SK-N-SH (cell line): ENCODE measurements around the gene TGIF1.

Experiments
- EP300 ChIP-seq, 2 experiments: IDR thresholded peaks; 2 replicates each; pipeline versions ENCODE4 v1.4.0 to v1.6.1; 2012; ENCODE audit warnings: borderline replicate concordance in 1 of 2, low read depth in 1 of 2, low read length in 1 of 2
- NFIC ChIP-seq: IDR thresholded peaks from 2 replicates; pipeline ENCODE4 v1.4.0; 2012; ENCODE audit warnings: borderline replicate concordance
- RAD21 ChIP-seq: IDR thresholded peaks from 2 replicates; pipeline ENCODE4 v1.6.1; 2012; ENCODE audit warnings: mild to moderate bottlenecking, low read length
- SIN3A ChIP-seq: IDR thresholded peaks from 2 replicates; pipeline ENCODE4 v1.6.1; 2012; ENCODE audit warnings: low read depth, mild to moderate bottlenecking, low read length, moderate library complexity, borderline replicate concordance
- TAF1 ChIP-seq: IDR thresholded peaks from 2 replicates; pipeline ENCODE4 v1.6.1; 2012; ENCODE audit warnings: low read depth, mild to moderate bottlenecking, low read length, moderate library complexity, borderline replicate concordance
- TCF12 ChIP-seq: IDR thresholded peaks from 2 replicates; pipeline ENCODE4 v1.4.0; 2012
- TEAD4 ChIP-seq: IDR thresholded peaks from 2 replicates; pipeline ENCODE4 v1.4.0; 2012; ENCODE audit warnings: mild to moderate bottlenecking, borderline replicate concordance; ENCODE audit not compliant: insufficient read depth
- YY1 ChIP-seq: IDR thresholded peaks from 2 replicates; pipeline ENCODE4 v1.4.0; 2012; ENCODE audit warnings: low read depth, mild to moderate bottlenecking
- TF ChIP-seq, protein P1 (sequence below): fragments of 200-600 bp; sonication (generic); IDR thresholded peaks from 2 replicates; pipeline ENCODE4 v1.6.1; 2017; ENCODE audit warnings: antibody characterized with exemption, mild to moderate bottlenecking, moderate library complexity
- TF ChIP-seq, protein P2 (sequence below): fragments of 150-350 bp; IDR thresholded peaks from 2 replicates; pipeline ENCODE4 v1.6.1; 2017; ENCODE audit warnings: antibody characterized with exemption, low read length, low read depth, borderline replicate concordance
- TF ChIP-seq, protein P3 (sequence below): IDR thresholded peaks from 2 replicates; pipeline ENCODE4 v1.6.1; 2012; ENCODE audit warnings: mild to moderate bottlenecking, low read depth, low read length, moderate library complexity
- TF ChIP-seq, protein P4 (sequence below): fragments of 150-350 bp; IDR thresholded peaks from 2 replicates; pipeline ENCODE4 v1.6.1; 2016; ENCODE audit warnings: mild to moderate bottlenecking, low read depth, low read length

DNA sequence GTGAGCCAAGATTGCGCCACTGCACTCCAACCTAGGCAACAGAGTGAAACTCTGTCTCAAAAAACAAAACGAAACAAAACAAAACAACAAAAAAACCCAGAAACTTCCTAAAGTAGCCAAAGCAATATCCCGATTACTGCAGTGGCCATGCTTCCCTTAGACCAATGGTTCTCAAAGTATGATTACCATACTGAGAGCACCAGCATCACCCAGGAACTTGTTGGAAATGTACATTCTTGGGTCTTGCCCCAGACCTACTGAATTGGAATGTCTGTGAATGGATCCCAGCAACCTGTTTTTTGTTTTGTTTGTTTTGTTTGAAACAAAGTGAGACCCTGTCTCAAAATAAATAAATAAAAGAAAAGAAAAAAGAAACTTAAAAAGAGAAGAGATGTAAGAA is 41.9 kb upstream of the TGIF1 start:
- no peak for TF ChIP-seq TCF12
- no peak for TF ChIP-seq RAD21
- TF ChIP-seq, protein P1, sequence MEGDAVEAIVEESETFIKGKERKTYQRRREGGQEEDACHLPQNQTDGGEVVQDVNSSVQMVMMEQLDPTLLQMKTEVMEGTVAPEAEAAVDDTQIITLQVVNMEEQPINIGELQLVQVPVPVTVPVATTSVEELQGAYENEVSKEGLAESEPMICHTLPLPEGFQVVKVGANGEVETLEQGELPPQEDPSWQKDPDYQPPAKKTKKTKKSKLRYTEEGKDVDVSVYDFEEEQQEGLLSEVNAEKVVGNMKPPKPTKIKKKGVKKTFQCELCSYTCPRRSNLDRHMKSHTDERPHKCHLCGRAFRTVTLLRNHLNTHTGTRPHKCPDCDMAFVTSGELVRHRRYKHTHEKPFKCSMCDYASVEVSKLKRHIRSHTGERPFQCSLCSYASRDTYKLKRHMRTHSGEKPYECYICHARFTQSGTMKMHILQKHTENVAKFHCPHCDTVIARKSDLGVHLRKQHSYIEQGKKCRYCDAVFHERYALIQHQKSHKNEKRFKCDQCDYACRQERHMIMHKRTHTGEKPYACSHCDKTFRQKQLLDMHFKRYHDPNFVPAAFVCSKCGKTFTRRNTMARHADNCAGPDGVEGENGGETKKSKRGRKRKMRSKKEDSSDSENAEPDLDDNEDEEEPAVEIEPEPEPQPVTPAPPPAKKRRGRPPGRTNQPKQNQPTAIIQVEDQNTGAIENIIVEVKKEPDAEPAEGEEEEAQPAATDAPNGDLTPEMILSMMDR: no peak
- no peak for TF ChIP-seq NFIC
- TF ChIP-seq, protein P2, sequence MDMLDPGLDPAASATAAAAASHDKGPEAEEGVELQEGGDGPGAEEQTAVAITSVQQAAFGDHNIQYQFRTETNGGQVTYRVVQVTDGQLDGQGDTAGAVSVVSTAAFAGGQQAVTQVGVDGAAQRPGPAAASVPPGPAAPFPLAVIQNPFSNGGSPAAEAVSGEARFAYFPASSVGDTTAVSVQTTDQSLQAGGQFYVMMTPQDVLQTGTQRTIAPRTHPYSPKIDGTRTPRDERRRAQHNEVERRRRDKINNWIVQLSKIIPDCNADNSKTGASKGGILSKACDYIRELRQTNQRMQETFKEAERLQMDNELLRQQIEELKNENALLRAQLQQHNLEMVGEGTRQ: no peak
- TF ChIP-seq, protein P3, sequence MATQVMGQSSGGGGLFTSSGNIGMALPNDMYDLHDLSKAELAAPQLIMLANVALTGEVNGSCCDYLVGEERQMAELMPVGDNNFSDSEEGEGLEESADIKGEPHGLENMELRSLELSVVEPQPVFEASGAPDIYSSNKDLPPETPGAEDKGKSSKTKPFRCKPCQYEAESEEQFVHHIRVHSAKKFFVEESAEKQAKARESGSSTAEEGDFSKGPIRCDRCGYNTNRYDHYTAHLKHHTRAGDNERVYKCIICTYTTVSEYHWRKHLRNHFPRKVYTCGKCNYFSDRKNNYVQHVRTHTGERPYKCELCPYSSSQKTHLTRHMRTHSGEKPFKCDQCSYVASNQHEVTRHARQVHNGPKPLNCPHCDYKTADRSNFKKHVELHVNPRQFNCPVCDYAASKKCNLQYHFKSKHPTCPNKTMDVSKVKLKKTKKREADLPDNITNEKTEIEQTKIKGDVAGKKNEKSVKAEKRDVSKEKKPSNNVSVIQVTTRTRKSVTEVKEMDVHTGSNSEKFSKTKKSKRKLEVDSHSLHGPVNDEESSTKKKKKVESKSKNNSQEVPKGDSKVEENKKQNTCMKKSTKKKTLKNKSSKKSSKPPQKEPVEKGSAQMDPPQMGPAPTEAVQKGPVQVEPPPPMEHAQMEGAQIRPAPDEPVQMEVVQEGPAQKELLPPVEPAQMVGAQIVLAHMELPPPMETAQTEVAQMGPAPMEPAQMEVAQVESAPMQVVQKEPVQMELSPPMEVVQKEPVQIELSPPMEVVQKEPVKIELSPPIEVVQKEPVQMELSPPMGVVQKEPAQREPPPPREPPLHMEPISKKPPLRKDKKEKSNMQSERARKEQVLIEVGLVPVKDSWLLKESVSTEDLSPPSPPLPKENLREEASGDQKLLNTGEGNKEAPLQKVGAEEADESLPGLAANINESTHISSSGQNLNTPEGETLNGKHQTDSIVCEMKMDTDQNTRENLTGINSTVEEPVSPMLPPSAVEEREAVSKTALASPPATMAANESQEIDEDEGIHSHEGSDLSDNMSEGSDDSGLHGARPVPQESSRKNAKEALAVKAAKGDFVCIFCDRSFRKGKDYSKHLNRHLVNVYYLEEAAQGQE: no peak
- TF ChIP-seq SIN3A: no peak
- no peak for TF ChIP-seq EP300 (IDR thresholded peaks at IDR 0.05; ENCODE audit: borderline replicate concordance in 1 of 2, low read depth in 1 of 2, low read length in 1 of 2)
- TF ChIP-seq TAF1: no peak
- TF ChIP-seq YY1: no peak
- no peak for TF ChIP-seq TEAD4
- TF ChIP-seq, protein P4, sequence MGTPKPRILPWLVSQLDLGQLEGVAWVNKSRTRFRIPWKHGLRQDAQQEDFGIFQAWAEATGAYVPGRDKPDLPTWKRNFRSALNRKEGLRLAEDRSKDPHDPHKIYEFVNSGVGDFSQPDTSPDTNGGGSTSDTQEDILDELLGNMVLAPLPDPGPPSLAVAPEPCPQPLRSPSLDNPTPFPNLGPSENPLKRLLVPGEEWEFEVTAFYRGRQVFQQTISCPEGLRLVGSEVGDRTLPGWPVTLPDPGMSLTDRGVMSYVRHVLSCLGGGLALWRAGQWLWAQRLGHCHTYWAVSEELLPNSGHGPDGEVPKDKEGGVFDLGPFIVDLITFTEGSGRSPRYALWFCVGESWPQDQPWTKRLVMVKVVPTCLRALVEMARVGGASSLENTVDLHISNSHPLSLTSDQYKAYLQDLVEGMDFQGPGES: no peak
